SK-N-SH treated with all-trans-retinoic acid at 6 μM for 48 hours (cell line): ENCODE measurements around the gene CNTNAP2.

Source experiments
- ARNTL ChIP-seq: fragments of 450-650 bp; formaldehyde crosslinking; IDR thresholded peaks from 2 replicates; pipeline ENCODE4 v1.5.0; 2020; ENCODE audit warnings: low read depth, mild to moderate bottlenecking, moderate library complexity, borderline replicate concordance
- BACH2 ChIP-seq: fragments of 250-450 bp; sonication (Bioruptor Pico); IDR thresholded peaks from 2 replicates; pipeline ENCODE4 v1.9.0; 2021; ENCODE audit warnings: mild to moderate bottlenecking, borderline replicate concordance
- CSDC2 ChIP-seq: fragments of 250-450 bp; sonication (Bioruptor Pico); IDR thresholded peaks from 2 replicates; pipeline ENCODE4 v1.5.0; 2020; ENCODE audit warnings: mild to moderate bottlenecking, moderate library complexity
- ESRRG ChIP-seq: fragments of 250-450 bp; sonication (Bioruptor Pico); IDR thresholded peaks from 2 replicates; pipeline ENCODE4 v1.6.1; 2021; ENCODE audit warnings: mild to moderate bottlenecking
- OSR1 ChIP-seq: fragments of 250-450 bp; sonication (Bioruptor Pico); IDR thresholded peaks from 2 replicates; pipeline ENCODE4 v1.8.0; 2022; ENCODE audit warnings: moderate library complexity, mild to moderate bottlenecking, inconsistent platforms
- PATZ1 ChIP-seq: fragments of 250-450 bp; sonication (Bioruptor Pico); IDR thresholded peaks from 2 replicates; pipeline ENCODE4 v1.8.0; 2020; ENCODE audit warnings: mild to moderate bottlenecking, moderate library complexity, borderline replicate concordance
- TCF4 ChIP-seq: fragments of 250-450 bp; sonication (Bioruptor Pico); IDR thresholded peaks from 2 replicates; pipeline ENCODE4 v1.8.0; 2021; ENCODE audit warnings: mild to moderate bottlenecking, moderate library complexity, borderline replicate concordance
- ZFP3 ChIP-seq: fragments of 250-450 bp; sonication (Bioruptor Pico); IDR thresholded peaks from 2 replicates; pipeline ENCODE4 v1.5.0; 2020; ENCODE audit warnings: mild to moderate bottlenecking, moderate library complexity
- ZFP30 ChIP-seq: fragments of 450-650 bp; formaldehyde crosslinking; IDR thresholded peaks from 2 replicates; pipeline ENCODE4 v1.5.0; 2022; ENCODE audit warnings: mild to moderate bottlenecking, moderate library complexity
- ZNF70 ChIP-seq: fragments of 450-650 bp; formaldehyde crosslinking; IDR thresholded peaks from 2 replicates; pipeline ENCODE4 v1.5.0; 2020; ENCODE audit warnings: mild to moderate bottlenecking, moderate library complexity
- TF ChIP-seq, protein P1 (sequence below): fragments of 250-450 bp; sonication (Bioruptor Pico); IDR thresholded peaks from 2 replicates; pipeline ENCODE4 v1.5.1; 2021; ENCODE audit warnings: mild to moderate bottlenecking, moderate library complexity

GRCh38 chr7:146216396-146217041 lies 99.9 kb downstream of the CNTNAP2 start:
- TF ChIP-seq PATZ1 (CRISPR knock-in tag) (no peak), ARNTL (no peak), ZFP3 (CRISPR knock-in tag) (no peak), CSDC2 (CRISPR knock-in tag) (no peak), OSR1 (CRISPR knock-in tag) (no peak), TCF4 (CRISPR knock-in tag) (no peak), BACH2 (CRISPR knock-in tag) (no peak), ESRRG (CRISPR knock-in tag) (no peak), ZFP30 (CRISPR knock-in tag) (no peak), ZNF70 (CRISPR knock-in tag) (no peak)
- TF ChIP-seq, protein P1, sequence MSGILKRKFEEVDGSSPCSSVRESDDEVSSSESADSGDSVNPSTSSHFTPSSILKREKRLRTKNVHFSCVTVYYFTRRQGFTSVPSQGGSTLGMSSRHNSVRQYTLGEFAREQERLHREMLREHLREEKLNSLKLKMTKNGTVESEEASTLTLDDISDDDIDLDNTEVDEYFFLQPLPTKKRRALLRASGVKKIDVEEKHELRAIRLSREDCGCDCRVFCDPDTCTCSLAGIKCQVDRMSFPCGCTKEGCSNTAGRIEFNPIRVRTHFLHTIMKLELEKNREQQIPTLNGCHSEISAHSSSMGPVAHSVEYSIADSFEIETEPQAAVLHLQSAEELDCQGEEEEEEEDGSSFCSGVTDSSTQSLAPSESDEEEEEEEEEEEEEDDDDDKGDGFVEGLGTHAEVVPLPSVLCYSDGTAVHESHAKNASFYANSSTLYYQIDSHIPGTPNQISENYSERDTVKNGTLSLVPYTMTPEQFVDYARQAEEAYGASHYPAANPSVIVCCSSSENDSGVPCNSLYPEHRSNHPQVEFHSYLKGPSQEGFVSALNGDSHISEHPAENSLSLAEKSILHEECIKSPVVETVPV (CRISPR knock-in tag), result no peak
